HG03354 (cell line): ENCODE results near the gene AKT2.

ENCODE experiments used
- ATAC-seq: cut with Tn5 transposase; IDR thresholded peaks from one replicate; pipeline ENCODE4 v1.9.1; 2021; ENCODE audit warnings: mild to moderate bottlenecking; ENCODE audit not compliant: unreplicated experiment, poor library complexity, severe bottlenecking

The AKT2 gene

DNA sequence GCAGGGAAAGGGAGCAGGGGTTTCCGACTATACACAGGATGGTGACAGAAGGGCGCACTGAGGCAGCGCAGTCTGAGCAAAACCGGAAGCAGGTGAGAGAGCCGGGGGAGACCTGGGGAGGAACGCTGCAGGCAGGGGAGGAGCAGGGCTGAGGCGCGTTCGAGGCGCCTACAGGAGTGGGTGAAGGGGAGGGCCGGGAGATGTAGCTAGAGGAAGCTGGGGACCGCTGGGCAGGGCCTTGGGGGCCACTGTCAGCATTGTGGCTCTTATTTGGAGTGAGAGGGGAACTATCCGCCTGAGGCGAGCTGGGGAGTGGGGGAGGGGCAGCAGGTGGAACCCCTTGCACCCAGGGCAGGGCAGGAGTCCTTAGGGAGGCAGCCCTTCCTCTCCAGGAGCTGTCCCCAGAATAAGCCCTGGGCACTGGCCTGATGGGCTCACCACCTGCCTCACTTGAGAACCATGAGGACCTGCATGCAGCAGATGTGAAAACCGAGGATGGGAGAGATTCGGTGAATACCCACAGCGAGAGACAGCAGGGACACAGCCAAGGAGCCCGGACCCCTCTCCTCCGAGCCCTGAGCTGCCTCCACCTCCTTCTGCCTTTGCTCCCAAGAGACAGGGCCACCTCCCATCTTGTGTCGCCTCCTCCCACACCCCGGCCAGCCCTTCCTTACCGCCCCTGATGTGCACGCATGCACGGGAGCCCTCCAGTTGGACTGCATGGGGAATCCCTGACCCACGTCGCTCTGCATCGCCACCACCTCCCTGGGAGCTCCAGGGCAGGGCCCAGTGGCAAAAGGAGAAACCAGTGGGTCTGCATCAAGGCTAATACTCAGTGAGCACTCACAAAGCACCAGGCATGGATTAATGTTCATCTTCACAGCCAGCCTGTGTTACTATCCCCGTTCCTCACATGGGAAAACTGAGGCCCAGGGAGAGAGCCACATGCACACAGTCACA lies 10.3 kb downstream of the AKT2 start:
- ATAC-seq = no peak

DNA sequence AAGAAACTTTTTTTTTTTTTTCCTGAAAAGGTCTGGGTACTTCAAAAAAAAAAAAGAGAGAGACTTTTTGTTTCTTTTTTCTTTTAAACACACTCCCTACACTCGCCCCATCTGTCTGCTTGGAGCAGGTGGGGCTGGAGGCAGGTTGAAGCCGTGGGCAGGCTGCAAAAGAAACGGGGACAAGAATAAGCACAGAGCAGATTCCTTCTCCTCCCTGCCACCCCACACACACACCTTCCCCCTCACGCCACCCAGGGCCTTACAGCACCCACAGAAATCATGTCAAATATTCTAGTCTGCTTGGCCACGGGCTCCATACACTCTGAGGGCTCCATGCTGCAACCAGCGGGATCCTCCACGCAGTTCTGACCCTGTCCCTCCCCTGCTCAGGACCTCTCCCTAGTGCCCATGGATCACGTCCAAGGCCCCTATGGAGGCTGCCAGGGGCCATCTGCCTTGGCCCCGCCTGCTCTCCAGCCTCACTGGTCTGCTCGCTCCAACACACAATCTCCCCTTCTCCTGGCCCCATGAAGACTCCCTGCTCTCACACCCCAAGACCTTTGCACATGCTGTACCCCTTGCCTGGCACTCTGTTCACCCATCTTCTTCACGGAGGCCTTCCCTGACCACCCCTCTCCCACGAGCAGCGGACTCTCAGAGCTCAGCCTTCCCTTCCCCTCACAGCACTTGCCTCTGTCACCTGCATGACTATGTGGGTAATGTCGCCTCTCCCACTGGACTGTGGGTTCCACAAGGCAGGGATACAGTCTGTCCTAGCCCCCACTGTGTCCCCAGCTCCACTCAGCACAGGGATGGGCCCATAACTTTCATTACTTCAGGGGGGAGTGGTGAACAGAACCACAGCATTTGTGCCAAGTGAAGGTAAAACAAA lies 11.4 kb downstream of the AKT2 start:
- no peak for ATAC-seq

DNA sequence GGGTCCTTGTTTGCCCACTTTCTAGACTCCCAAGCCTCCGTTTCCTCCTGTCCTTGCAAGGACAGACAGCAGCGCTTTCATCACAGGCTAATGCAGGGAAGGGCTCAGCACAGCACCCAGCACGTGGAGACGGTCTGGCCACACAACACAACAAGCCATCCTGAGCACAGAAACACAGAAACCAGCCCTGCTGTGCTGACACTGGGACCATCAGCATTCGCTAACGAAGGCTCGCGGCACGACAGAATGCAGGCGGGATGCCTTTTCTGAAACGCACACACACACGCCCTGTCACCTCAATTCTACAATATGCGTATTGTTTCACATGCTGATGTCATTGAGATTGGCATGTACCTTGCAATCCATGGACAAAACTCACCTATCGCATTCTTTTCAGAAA lies 12.9 kb downstream of the AKT2 start:
- no peak for ATAC-seq

DNA sequence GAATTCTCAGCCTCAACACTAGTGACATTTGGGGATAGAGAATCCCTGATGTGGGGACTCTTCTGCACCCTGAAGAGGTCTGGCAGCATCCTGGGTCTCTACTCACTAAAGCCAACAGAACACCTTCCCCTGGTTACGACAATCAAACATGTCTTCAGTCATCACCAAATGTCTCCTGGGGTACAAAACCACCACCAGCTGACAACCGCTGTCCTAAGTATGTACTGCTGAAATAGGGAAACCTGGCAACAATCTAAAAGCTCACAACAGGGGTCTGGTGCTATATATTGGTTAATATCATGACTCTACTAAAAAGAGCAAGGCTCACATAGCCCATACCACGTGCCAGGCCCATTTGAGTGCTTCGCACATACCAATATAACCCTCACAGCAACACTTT lies 13.4 kb downstream of the AKT2 start:
- no peak for ATAC-seq

- no peak for ATAC-seq
Measured at GRCh38 chr19:40270362-40271089, 14.6 kb downstream of the AKT2 start.

- no peak for ATAC-seq
Measured at GRCh38 chr19:40269216-40269940, 15.8 kb downstream of the AKT2 start.

- ATAC-seq = no peak
Measured at GRCh38 chr19:40267601-40267997, 17.5 kb downstream of the AKT2 start.

- no peak for ATAC-seq
Measured at GRCh38 chr19:40266912-40267600, 18.1 kb downstream of the AKT2 start.

DNA sequence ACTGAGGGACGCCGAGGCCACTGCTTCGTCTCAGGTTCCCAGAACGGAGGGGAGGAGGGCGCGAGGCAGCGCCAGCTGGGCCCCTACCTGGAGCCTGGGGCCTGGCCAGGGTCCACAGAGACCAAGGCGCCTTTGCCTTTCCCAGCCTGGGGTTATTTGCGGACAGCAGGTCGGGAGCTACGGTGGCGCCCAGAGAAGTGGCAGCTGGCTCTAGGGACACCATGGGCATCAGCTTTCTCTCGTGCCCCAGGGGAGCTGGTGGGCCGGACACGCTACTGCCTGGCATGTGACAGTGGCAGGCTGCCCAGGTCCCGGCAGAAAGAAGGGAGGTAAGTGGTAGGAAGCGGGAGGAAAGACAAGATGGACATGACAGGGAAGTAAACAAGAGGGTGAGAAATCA lies 19.0 kb downstream of the AKT2 start:
- no peak for ATAC-seq

DNA sequence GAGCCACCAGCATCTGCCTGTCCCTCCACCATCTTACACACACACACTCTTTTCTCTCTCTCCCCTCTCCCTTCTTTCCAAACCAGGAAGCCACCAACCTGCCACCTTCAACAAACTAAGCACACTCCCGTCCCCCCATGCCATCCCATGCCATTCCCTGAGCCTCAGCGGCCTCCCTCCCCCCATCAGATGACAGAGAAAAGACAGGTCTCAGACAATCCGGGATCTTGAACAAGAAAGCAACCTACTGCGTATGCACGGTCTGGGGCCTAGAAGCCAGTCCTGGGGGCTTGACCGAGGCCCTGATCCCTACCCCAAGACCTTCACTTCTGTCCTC lies 19.4 kb downstream of the AKT2 start:
- no peak for ATAC-seq

DNA sequence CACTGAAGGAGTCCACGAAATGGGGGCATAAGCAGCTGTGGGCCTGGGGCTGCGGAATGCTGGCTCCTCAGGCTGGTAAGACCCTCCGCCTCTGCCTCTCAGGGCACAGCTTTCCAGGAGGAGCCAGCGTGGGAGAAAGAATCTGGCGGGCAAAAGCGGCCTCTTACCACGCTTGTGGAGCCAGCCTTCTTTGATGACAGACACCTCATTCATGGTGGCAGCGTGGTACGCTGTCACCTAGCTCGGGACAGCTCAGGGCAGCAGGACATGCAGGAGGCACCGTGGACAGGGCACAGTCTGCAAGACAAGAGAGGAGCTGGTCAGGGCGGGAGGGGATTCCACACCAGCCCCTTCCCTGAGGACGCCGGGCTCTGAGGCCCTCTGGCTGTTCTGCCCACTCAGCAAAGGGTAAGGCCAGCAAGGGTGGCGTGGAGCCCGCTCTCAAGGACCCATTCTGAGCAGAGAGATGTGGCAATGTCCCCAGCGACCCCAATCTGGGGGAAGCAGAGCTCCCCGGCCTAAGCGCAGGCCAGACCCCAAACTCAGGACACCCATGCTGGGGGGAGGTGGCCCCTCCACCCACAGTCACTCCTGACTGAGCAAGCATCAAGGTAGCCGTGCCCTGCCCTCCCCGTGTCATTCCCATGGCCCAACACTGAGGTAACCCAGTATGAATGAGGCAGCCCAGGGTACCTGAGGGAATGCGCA lies 19.9 kb downstream of the AKT2 start:
- no peak for ATAC-seq

- no peak for ATAC-seq
Measured at GRCh38 chr19:40264314-40265054, 20.7 kb downstream of the AKT2 start.

GRCh38 chr19:40263440-40264313 lies 21.5 kb downstream of the AKT2 start:
- ATAC-seq = no peak

- no peak for ATAC-seq
Measured at GRCh38 chr19:40262422-40262821, 22.7 kb downstream of the AKT2 start.

DNA sequence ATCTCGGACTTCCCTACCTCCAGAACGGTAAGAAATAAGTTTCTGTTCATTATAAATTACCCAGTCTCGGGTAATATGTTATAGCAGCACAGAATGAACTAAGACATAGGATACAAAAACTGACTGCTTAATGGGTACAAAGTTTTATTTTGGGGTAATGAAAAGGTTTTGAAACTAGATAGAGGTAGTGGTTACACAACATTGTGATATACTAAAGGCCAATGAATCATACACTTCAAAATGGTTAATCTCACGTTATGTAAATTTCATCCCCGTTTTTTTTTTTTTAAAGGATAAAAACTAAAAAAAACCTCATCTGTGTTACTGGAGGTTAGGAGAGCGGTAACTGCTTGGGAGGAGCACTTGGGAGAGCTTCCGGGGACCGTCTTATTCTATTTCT lies 23.5 kb downstream of the AKT2 start:
- ATAC-seq = no peak

DNA sequence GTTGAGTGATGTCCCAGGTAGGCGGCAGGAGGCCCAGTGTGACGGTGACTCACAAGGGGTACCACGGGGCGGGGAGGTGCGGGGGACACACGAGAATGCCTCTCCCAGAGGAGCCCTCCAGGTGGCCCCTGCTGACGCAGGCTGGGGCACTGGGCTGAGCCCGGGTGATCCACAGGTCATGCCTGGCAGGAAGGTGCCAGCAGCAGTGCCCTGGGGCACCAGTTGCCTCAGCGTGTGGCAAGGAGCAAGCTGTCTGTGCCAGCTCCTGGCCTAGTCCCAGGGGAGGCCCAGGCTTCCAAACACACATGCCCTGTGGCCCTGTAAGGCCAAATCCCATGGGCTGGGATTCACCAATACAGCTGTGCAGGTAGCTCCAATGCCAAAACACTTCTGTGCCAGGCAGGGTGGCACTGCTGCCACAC lies 28.0 kb downstream of the AKT2 start:
- no peak for ATAC-seq

DNA sequence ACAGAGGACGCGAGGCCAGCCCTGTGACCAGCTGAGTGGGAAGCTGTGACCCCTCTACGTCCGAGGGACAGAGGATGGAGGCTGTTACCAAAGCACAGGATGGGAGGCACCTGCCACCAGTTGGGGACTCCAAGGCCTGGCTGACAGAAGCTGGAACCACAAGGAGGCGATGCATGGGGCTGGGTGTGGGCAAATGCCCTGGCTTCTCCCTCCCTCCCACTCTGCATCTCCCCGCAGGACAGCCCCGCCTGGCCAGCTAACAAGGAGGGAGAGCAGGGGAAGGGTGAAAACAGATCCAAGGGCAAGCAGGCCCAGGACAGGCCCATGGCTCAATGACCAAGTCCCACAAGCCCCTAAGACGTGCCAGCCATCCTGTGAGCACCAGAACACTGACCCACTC lies 28.6 kb downstream of the AKT2 start:
- no peak for ATAC-seq
